ENCODE results near the gene SNRNP200.

The SNRNP200 gene

GRCh38 chr2:96326564-96326963 is 21.2 kb upstream of the SNRNP200 start:
- no peak for TF ChIP-seq CTCF (IDR thresholded peaks at IDR 0.05; ENCODE audit: extremely low read depth, insufficient read depth, missing control alignments)
- no peak for DNase-seq (ENCODE audit: low spot score)
- in situ Hi-C loops (cut with MboI; ENCODE audit: low pct_unique_long_range_greater_than_20kb, low sequenced_read_pairs, unreplicated experiment) = no loop called here

- no peak for DNase-seq (ENCODE audit: low spot score)
- in situ Hi-C loops (cut with MboI; ENCODE audit: low pct_unique_long_range_greater_than_20kb, low sequenced_read_pairs, unreplicated experiment) = no loop called here
Measured at GRCh38 chr2:96325884-96326255, 20.5 kb upstream of the SNRNP200 start.

GRCh38 chr2:96325041-96325883 is 19.9 kb upstream of the SNRNP200 start, which contains the start of gene ITPRIPL1:
Gene ITPRIPL1, plus strand, starts transcription at chr2:96325317. Its CDS starts 523 bp downstream, at chr2:96325840.
- no peak for TF ChIP-seq CTCF (IDR thresholded peaks at IDR 0.05; ENCODE audit: extremely low read depth, insufficient read depth, missing control alignments)
- DNase-seq (ENCODE audit: low spot score) = peak; percentile 58
- in situ Hi-C loops (cut with MboI; ENCODE audit: low pct_unique_long_range_greater_than_20kb, low sequenced_read_pairs, unreplicated experiment) = no loop called here

More at GRCh38 chr2:96325884-96326255, 20.5 kb upstream of the SNRNP200 start:
- TF ChIP-seq CTCF (IDR thresholded peaks at IDR 0.05; ENCODE audit: extremely low read depth, insufficient read depth, missing control alignments) = no peak

GRCh38 chr2:96324721-96325040 is 19.3 kb upstream of the SNRNP200 start:
- no peak for DNase-seq (ENCODE audit: low spot score)
- in situ Hi-C loops (cut with MboI; ENCODE audit: low pct_unique_long_range_greater_than_20kb, low sequenced_read_pairs, unreplicated experiment) = no loop called here
- TF ChIP-seq CTCF (IDR thresholded peaks at IDR 0.05; ENCODE audit: extremely low read depth, insufficient read depth, missing control alignments) = no peak

GRCh38 chr2:96323849-96324248 is 18.5 kb upstream of the SNRNP200 start:
- TF ChIP-seq CTCF (IDR thresholded peaks at IDR 0.05; ENCODE audit: extremely low read depth, insufficient read depth, missing control alignments) = no peak
- in situ Hi-C loops (cut with MboI; ENCODE audit: low pct_unique_long_range_greater_than_20kb, low sequenced_read_pairs, unreplicated experiment) = no loop called here
- DNase-seq (ENCODE audit: low spot score) = no peak

- TF ChIP-seq CTCF (IDR thresholded peaks at IDR 0.05; ENCODE audit: extremely low read depth, insufficient read depth, missing control alignments) = no peak
- in situ Hi-C loops (cut with MboI; ENCODE audit: low pct_unique_long_range_greater_than_20kb, low sequenced_read_pairs, unreplicated experiment) = no loop called here
- DNase-seq (ENCODE audit: low spot score) = peak; percentile 53
Measured at GRCh38 chr2:96320728-96321622, 15.6 kb upstream of the SNRNP200 start.

All from GM13977 (cell line).